Measurements from ENCODE around the gene ARHGAP29. TPM values are rescaled to one million over a fixed set of nuclear protein-coding genes. Genes with fewer than 3 reads are reported as not detected.

Gene ARHGAP29
- total and polyA plus RNA-seq, 2 of the 4 experiments (the other 2 are of a cell fraction): 19.1 to 30.3 TPM

GRCh38 chr1:94227624-94228023 lies 9.8 kb downstream of the ARHGAP29 start:
- Histone ChIP-seq H3K9me3 (ENCODE audit: control insufficient read depth, insufficient read depth, low read length) (no peaks in the 10 kb centered on the region), H3K27ac (ENCODE audit: insufficient read depth, low read length) (no peak overlapping the region), H3K27me3 (ENCODE audit: control insufficient read depth, insufficient read depth, low read length) (no peaks in the 10 kb centered on the region), H3K4me3 (ENCODE audit: insufficient read depth, low read depth, low read length) (no peak overlapping the region), H3K14ac (replicated peaks; ENCODE audit: low read depth, low read length) (no peak overlapping the region), H2AK9ac (replicated peaks; ENCODE audit: low read depth, low read length, poor library complexity) (no peak overlapping the region), H2BK5ac (ENCODE audit: low read depth, low read length, poor library complexity, severe bottlenecking) (no peak overlapping the region), H4K20me1 (ENCODE audit: insufficient read depth, low read length) (no peaks in the 10 kb centered on the region), H4K5ac (ENCODE audit: low read depth, low read length) (no peak overlapping the region), H3K4me1 (ENCODE audit: control insufficient read depth, insufficient read depth, low read length) (no peaks in the 10 kb centered on the region), H3K18ac (ENCODE audit: low read depth, low read length) (no peak overlapping the region), H3K4me2 (ENCODE audit: low read depth, low read length) (no peak overlapping the region), H3K4ac (ENCODE audit: low read depth, low read length) (no peak overlapping the region), H2AK5ac (ENCODE audit: low read depth, low read length) (no peak overlapping the region), H3K23ac (ENCODE audit: low read depth, low read length) (no peak overlapping the region), H2BK20ac (ENCODE audit: low read depth, low read length) (no peak overlapping the region), H3K9me1 (ENCODE audit: insufficient read depth, low read length) (no peaks in the 10 kb centered on the region), H2BK120ac (ENCODE audit: low read depth, low read length) (no peak overlapping the region), H4K8ac (ENCODE audit: low read depth in 2 of 2, low read length in 2 of 2) (no peak overlapping the region), H3K36me3 (ENCODE audit: control insufficient read depth, insufficient read depth, low read length) (no peaks in the 10 kb centered on the region), H2AFZ (replicated peaks; ENCODE audit: low read length, poor library complexity) (no peak overlapping the region), H2BK15ac (ENCODE audit: low read depth, low read length) (no peak overlapping the region), H3K79me1 (ENCODE audit: low read depth in 1 of 2, low read length in 2 of 2) (peaks cover 6 to 16% of the 10 kb centered on the region in 2 experiments; a peak in 3 of 4 replicates), H4K91ac (ENCODE audit: insufficient read depth, low read depth, low read length) (no peak overlapping the region), H3K56ac (ENCODE audit: extremely low read depth, insufficient read depth, low read length) (no peak overlapping the region), H3K9ac (ENCODE audit: low read depth, low read length) (no peak overlapping the region)
- intact Hi-C loops (cut with micrococcal nuclease): no loop called here
- POLR2A ChIA-PET (ENCODE audit: unreplicated experiment): no interaction called here
- in situ Hi-C loops (cut with MboI; ENCODE audit: low sequenced_read_pairs): no loop called here
- no CpG with 5 or more reads among the region's 1 CpG for WGBS, 2 experiments (ENCODE audit: extremely low coverage in 2 of 2, insufficient read length in 1 of 2)
- TF ChIP-seq FOS (IDR thresholded peaks at IDR 0.05; ENCODE audit: low read depth, low read length) (no peak), MXI1 (IDR thresholded peaks at IDR 0.05; ENCODE audit: borderline replicate concordance, low read depth, low read length) (no peak), RCOR1 (IDR thresholded peaks at IDR 0.05; ENCODE audit: insufficient replicate concordance, low read length) (no peak), RAD21 (IDR thresholded peaks at IDR 0.05; ENCODE audit: low read length) (no peak), POLR2A (IDR thresholded peaks at IDR 0.05; ENCODE audit: low read depth, low read length) (no peak), ELK1 (IDR thresholded peaks at IDR 0.05; ENCODE audit: borderline replicate concordance, low read depth, low read length) (no peak), USF2 (IDR thresholded peaks at IDR 0.05; ENCODE audit: low read depth, low read length) (no peak), SMC3 (IDR thresholded peaks at IDR 0.05; ENCODE audit: low read depth, low read length) (no peak), MAZ (IDR thresholded peaks at IDR 0.05; ENCODE audit: borderline replicate concordance, low read depth, low read length) (no peak), BHLHE40 (IDR thresholded peaks at IDR 0.05; ENCODE audit: low read depth, low read length) (no peak), CTCF (conservative IDR thresholded peaks at IDR 0.05; ENCODE audit: low read depth, low read length) (no peak), RFX5 (IDR thresholded peaks at IDR 0.05; ENCODE audit: low read depth, low read length) (no peak), MAFK (IDR thresholded peaks at IDR 0.05; ENCODE audit: low read depth, low read length) (no peak), NFE2L2 (IDR thresholded peaks at IDR 0.05; ENCODE audit: low read depth, low read length) (no peak), CHD1 (IDR thresholded peaks at IDR 0.05; ENCODE audit: low read depth, low read length) (no peak), CEBPB (IDR thresholded peaks at IDR 0.05; ENCODE audit: low read depth, low read length) (no peak)
- dilution Hi-C loops (cut with HindIII; ENCODE audit: low sequenced_read_pairs, unreplicated experiment): no loop called here
- BruUV-seq (replicated peaks): no TSS peak
- CTCF ChIA-PET: interaction anchor here (0.8 to 1.5 kb wide), 2 partner anchors 14 to 20 kb away, joined by 3 read pairs; no protein-coding TSS in a partner anchor
- DNase-seq (no peak), ATAC-seq (ENCODE audit: low read depth) (no peak)

All from IMR-90 (cell line).